BLaER1 (cell line): ENCODE data around the gene DROSHA.
"Not testable (repeated sequence)": the region's sequence is repeated elsewhere in the genome, so short reads cannot be mapped to it uniquely, and the experiment has no call there.

Experiments used
- H3K27ac ChIP-seq: shearing (Covaris generic); formaldehyde crosslinking; 2 replicates; pipeline ENCODE4 v1.8.1; 2022
- H3K27me3 ChIP-seq: shearing (Covaris generic); formaldehyde crosslinking; 2 replicates; pipeline ENCODE4 v1.8.1; 2022
- H3K36me3 ChIP-seq: shearing (Covaris generic); formaldehyde crosslinking; 2 replicates; pipeline ENCODE4 v1.8.1; 2022
- H3K4me1 ChIP-seq: shearing (Covaris generic); formaldehyde crosslinking; 2 replicates; pipeline ENCODE4 v1.8.1; 2022
- H3K4me2 ChIP-seq: shearing (Covaris generic); formaldehyde crosslinking; 2 replicates; pipeline ENCODE4 v1.8.1; 2022
- H3K4me3 ChIP-seq: shearing (Covaris generic); formaldehyde crosslinking; 2 replicates; pipeline ENCODE4 v1.8.1; 2022
- H3K9ac ChIP-seq: shearing (Covaris generic); formaldehyde crosslinking; 2 replicates; pipeline ENCODE4 v1.8.1; 2022
- H3K9me3 ChIP-seq: shearing (Covaris generic); formaldehyde crosslinking; 2 replicates; pipeline ENCODE4 v1.8.1; 2022
- H4K20me1 ChIP-seq: shearing (Covaris generic); formaldehyde crosslinking; 2 replicates; pipeline ENCODE4 v1.8.1; 2022
- Cebpa-rat ChIP-seq: shearing (Covaris generic); IDR thresholded peaks from 2 replicates; pipeline ENCODE4 v1.8.1; 2022

Gene DROSHA, protein sequence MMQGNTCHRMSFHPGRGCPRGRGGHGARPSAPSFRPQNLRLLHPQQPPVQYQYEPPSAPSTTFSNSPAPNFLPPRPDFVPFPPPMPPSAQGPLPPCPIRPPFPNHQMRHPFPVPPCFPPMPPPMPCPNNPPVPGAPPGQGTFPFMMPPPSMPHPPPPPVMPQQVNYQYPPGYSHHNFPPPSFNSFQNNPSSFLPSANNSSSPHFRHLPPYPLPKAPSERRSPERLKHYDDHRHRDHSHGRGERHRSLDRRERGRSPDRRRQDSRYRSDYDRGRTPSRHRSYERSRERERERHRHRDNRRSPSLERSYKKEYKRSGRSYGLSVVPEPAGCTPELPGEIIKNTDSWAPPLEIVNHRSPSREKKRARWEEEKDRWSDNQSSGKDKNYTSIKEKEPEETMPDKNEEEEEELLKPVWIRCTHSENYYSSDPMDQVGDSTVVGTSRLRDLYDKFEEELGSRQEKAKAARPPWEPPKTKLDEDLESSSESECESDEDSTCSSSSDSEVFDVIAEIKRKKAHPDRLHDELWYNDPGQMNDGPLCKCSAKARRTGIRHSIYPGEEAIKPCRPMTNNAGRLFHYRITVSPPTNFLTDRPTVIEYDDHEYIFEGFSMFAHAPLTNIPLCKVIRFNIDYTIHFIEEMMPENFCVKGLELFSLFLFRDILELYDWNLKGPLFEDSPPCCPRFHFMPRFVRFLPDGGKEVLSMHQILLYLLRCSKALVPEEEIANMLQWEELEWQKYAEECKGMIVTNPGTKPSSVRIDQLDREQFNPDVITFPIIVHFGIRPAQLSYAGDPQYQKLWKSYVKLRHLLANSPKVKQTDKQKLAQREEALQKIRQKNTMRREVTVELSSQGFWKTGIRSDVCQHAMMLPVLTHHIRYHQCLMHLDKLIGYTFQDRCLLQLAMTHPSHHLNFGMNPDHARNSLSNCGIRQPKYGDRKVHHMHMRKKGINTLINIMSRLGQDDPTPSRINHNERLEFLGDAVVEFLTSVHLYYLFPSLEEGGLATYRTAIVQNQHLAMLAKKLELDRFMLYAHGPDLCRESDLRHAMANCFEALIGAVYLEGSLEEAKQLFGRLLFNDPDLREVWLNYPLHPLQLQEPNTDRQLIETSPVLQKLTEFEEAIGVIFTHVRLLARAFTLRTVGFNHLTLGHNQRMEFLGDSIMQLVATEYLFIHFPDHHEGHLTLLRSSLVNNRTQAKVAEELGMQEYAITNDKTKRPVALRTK (N-terminal part only)

DNA sequence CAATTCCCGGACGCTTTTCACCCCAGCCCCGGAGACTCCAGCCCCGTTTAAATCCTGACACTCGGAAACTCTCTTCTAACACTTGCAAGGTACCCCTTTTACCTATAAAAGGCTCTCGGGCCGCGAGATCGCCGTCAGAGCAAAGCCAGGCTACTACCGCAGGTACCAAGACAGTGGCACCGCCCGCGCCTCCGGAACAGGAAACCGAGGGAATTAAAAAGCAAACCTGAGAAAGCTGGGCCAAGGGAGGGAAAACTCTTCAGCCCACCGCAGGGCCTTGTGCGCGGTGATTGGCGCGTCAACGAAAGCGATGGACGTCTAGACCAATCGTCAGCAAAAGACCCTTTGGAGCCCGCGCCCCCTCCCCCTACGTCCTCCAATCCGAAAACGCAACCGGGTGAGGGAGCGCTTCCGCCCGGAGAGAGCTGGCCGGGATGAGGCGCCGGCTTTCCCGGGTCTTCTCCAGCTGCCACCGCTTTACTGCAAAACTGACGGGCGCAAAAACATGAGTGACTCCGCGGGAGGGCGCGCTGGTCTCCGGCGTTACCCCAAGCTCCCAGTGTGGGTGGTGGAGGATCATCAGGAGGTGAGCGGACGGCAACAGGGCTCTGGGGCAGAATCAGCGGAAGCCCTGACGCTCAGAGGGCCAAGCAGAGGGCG lies at the start of gene DROSHA, which contains the start of gene C5orf22:
Gene DROSHA (minus strand): TSS at position 206 of the 660 bp plus-strand sequence. CDS start 3,034 bp downstream, outside the sequence.
Gene C5orf22 (plus strand): TSS at position 414 of the 660 bp plus-strand sequence. CDS start 92 bp downstream, at position 506.
- Histone ChIP-seq H3K9me3 (no peaks in the 10 kb centered on the region), H3K27me3 (no peaks in the 10 kb centered on the region), H3K36me3 (peaks cover 50% of the 10 kb centered on the region), H3K4me3 (peak within 1 kb of the TSS; percentile 87), H3K27ac (peak within 1 kb of the TSS; percentile 71), H3K9ac (peak within 1 kb of the TSS; percentile 85), H3K4me1 (peaks cover 28% of the 10 kb centered on the region), H4K20me1 (no peaks in the 10 kb centered on the region), H3K4me2 (peak within 1 kb of the TSS; percentile 90)
- no peak for TF ChIP-seq Cebpa-rat

DNA sequence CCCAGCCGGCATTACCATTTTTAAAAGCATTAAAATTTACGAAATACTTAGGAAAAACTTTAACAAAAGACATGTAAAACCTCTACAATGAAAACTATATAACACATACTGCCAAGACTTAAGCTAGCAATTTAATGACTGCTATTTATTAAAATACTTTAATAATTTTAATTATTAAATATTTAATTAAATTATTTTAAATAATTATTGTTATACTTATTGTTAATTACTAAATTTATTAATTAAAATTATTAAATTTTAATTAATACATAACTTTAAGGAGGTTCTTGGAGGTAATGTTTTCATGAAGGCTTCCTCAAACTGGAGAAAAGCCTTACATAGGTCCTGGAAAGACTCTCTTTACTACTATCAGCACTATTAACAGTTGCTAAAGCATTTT lies 47.7 kb upstream of the DROSHA start:
- no peaks in the 10 kb centered on the region for H3K9me3 ChIP-seq
- no peak overlapping the region for H3K27ac ChIP-seq

GRCh38 chr5:31577438-31577837 lies 45.5 kb upstream of the DROSHA start:
- H3K9me3 ChIP-seq = no peaks in the 10 kb centered on the region
- no peaks in the 10 kb centered on the region for H3K36me3 ChIP-seq
- no peaks in the 10 kb centered on the region for H3K27me3 ChIP-seq
- no peak for TF ChIP-seq Cebpa-rat
- H3K9ac ChIP-seq = no peak overlapping the region
- no peaks in the 10 kb centered on the region for H4K20me1 ChIP-seq
- H3K4me3 ChIP-seq = no peak overlapping the region
- H3K4me2 ChIP-seq = no peak overlapping the region
- no peak overlapping the region for H3K27ac ChIP-seq
- H3K4me1 ChIP-seq = 0 out of 2 replicates have a peak, but pooled peaks cover 5% of the 10 kb centered on the region

More for the DNA sequence above, 47.7 kb upstream of the DROSHA start:
- 0 out of 2 replicates have a peak, but pooled peaks cover 5% of the 10 kb centered on the region for H3K4me1 ChIP-seq
- H3K27me3 ChIP-seq = no peaks in the 10 kb centered on the region
- H3K4me3 ChIP-seq = no peak overlapping the region
- TF ChIP-seq Cebpa-rat = no peak
- no peaks in the 10 kb centered on the region for H4K20me1 ChIP-seq
- no peaks in the 10 kb centered on the region for H3K36me3 ChIP-seq
- no peak overlapping the region for H3K9ac ChIP-seq
- H3K4me2 ChIP-seq = no peak overlapping the region

DNA sequence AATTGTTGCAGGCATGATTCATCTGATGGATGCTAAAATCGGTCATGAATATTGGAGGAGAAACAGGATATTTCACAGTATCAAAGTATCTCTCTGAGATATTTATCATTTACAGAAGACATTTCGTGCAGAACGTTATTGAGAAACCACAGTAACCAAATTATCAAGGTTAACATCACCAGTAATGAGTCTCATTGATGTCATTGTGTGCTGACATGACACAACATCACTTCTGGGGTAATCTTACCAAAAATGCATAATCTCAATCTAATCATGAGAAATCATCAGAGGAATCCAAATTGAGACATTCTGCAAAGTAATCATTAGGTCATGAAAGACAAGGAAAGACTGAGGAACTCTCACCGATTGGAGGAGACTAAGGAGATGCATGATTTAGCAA lies 42.9 kb upstream of the DROSHA start:
- H3K4me2 ChIP-seq = no peak overlapping the region
- H3K9me3 ChIP-seq = no peaks in the 10 kb centered on the region
- no peaks in the 10 kb centered on the region for H4K20me1 ChIP-seq
- no peaks in the 10 kb centered on the region for H3K36me3 ChIP-seq
- H3K27me3 ChIP-seq = no peaks in the 10 kb centered on the region
- no peak overlapping the region for H3K27ac ChIP-seq
- no peak overlapping the region for H3K4me3 ChIP-seq
- no peak for TF ChIP-seq Cebpa-rat
- no peak overlapping the region for H3K9ac ChIP-seq
- no peaks in the 10 kb centered on the region for H3K4me1 ChIP-seq

GRCh38 chr5:31573494-31574142 lies 41.7 kb upstream of the DROSHA start:
- no peaks in the 10 kb centered on the region for H4K20me1 ChIP-seq
- no peaks in the 10 kb centered on the region for H3K4me1 ChIP-seq
- no peaks in the 10 kb centered on the region for H3K27me3 ChIP-seq
- H3K9ac ChIP-seq = no peak overlapping the region
- H3K36me3 ChIP-seq = no peaks in the 10 kb centered on the region
- no peak overlapping the region for H3K27ac ChIP-seq
- TF ChIP-seq Cebpa-rat = no peak
- no peaks in the 10 kb centered on the region for H3K9me3 ChIP-seq
- H3K4me3 ChIP-seq = no peak overlapping the region
- H3K4me2 ChIP-seq = no peak overlapping the region

DNA sequence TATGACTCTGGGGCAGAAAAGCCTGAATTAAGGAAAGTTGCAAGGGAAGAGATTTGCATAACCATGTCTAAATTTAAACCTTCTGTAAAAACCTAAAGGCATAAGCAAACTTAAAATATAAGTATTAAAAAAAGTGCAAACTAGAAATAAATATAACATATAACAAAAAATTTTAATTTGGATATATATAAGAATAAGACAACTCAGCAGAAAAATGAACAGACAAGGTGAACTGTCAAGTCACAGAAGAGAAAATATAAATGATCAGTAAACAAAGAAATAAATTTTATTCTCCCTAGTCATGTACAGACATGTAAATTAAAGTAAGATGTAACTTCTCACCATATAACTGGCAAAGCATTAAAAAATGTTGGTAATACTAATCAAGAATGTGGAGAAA lies 37.2 kb upstream of the DROSHA start:
- no peaks in the 10 kb centered on the region for H4K20me1 ChIP-seq
- no peak overlapping the region for H3K4me3 ChIP-seq
- no peak overlapping the region for H3K27ac ChIP-seq
- H3K36me3 ChIP-seq = peaks cover 8% of the 10 kb centered on the region; the same call in 1 of the 2 replicates
- H3K4me1 ChIP-seq = no peaks in the 10 kb centered on the region
- no peaks in the 10 kb centered on the region for H3K27me3 ChIP-seq
- H3K9ac ChIP-seq = no peak overlapping the region
- TF ChIP-seq Cebpa-rat = no peak
- H3K4me2 ChIP-seq = no peak overlapping the region
- peaks cover 21% of the 10 kb centered on the region for H3K9me3 ChIP-seq

- Histone ChIP-seq H3K4me1 (no peaks in the 10 kb centered on the region), H3K27ac (no peak overlapping the region), H3K4me3 (no peak overlapping the region), H3K4me2 (no peak overlapping the region), H3K36me3 (peaks cover 8% of the 10 kb centered on the region; the same call in 1 of the 2 replicates), H3K27me3 (no peaks in the 10 kb centered on the region), H3K9ac (no peak overlapping the region), H4K20me1 (no peaks in the 10 kb centered on the region), H3K9me3 (peaks cover 24% of the 10 kb centered on the region)
- no peak for TF ChIP-seq Cebpa-rat
Observed at GRCh38 chr5:31568302-31568835, 36.5 kb upstream of the DROSHA start.

GRCh38 chr5:31566362-31566761 lies 34.5 kb upstream of the DROSHA start:
- H3K36me3 ChIP-seq, H3K27ac ChIP-seq, H3K4me1 ChIP-seq, H3K27me3 ChIP-seq, H4K20me1 ChIP-seq, H3K9ac ChIP-seq, H3K4me3 ChIP-seq, H3K4me2 ChIP-seq: not testable (repeated sequence)
- peaks cover 24% of the 10 kb centered on the region for H3K9me3 ChIP-seq
